Measurements from ENCODE around the gene IL1B. TPM values are rescaled to one million over a fixed set of nuclear protein-coding genes. Genes with fewer than 3 reads are reported as not detected.

IL1B gene
- total RNA-seq, 2 experiments from 2014 or later, result not detected

DNA sequence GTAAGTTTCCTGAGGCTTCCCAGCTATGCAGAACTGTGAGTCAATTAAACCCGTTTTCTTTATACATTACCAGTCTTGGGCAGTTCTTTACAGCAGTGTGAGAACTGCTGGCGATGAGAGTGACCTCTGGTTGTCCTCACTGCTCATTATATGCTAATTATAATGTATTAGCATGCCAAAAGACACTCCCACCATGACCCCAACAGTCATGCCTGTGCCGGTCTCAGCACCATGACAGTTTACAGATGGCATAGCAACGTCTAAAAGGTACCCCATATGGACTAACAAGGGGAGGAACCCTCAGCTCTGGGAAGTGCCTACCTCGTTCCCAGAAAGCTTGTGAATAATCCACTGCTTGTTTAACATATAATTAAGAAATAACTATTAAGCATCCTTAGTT lies 44.2 kb downstream of the IL1B start:
- intact Hi-C loops (cut with micrococcal nuclease; ENCODE audit: unreplicated experiment), result no loop called here
- H3K9me2 ChIP-seq (ENCODE audit: insufficient read depth, low read length), result no peaks in the 10 kb centered on the region
- ChIA-PET CTCF (ENCODE audit: unreplicated experiment) (no interaction called here), POLR2A (no interaction called here)
- no peaks in the 10 kb centered on the region for H3K36me3 ChIP-seq (ENCODE audit: insufficient read depth, low read length)
- H2AFZ ChIP-seq (ENCODE audit: low read length), result no peak overlapping the region
- no peaks in the 10 kb centered on the region for H3K9me3 ChIP-seq (ENCODE audit: low read length)
- no peaks in the 10 kb centered on the region for H4K20me1 ChIP-seq (ENCODE audit: insufficient read depth, low read length)
- DNase-seq (ENCODE audit: low spot score), result no peak
- H3K4me3 ChIP-seq (ENCODE audit: low read depth, low read length, poor library complexity, severe bottlenecking), result no peak overlapping the region
- BruUV-seq (replicated peaks), result no TSS peak
- H3K4me1 ChIP-seq (ENCODE audit: insufficient read depth, low read length, poor library complexity, severe bottlenecking), result peaks cover 14% of the 10 kb centered on the region
- no peak overlapping the region for H3K4me2 ChIP-seq (ENCODE audit: low read length)
- no peaks in the 10 kb centered on the region for H3K79me2 ChIP-seq (ENCODE audit: insufficient read depth, low read depth, low read length)
- no peak overlapping the region for H3K27ac ChIP-seq (ENCODE audit: low read depth, low read length, poor library complexity, severe bottlenecking)
- TF ChIP-seq EZH2phosphoT487 (IDR thresholded peaks at IDR 0.05; ENCODE audit: borderline replicate concordance, low read depth, low read length), result no peak
- TF ChIP-seq CTCF (conservative IDR thresholded peaks at IDR 0.05; ENCODE audit: low read length), result no peak

DNA sequence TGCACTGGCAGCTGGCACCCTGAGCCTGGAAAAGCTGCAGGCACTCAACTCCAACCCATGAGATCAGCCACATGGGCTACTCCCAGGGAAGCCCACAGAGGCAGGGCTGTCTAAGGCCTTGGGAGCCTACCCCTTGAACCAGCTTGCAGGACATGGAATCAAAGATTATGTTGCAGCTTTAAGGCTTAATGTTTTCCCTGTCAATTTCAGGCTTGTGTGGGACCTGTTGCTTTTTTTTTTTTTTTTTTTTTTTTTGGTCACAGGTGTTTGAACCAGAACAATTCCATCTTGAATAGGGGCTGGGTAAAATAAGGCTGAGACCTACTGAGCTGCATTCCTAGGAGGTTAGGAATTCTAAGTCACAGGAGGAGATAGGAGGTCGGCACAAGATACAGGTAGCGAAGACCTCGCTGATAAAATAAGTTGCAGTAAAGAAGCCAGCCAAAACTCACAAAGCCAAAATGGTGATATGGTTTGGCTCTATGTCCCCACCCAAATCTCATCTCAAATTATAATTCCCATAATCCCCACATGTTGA lies 44.8 kb downstream of the IL1B start:
- H3K36me3 ChIP-seq (ENCODE audit: insufficient read depth, low read length), result no peaks in the 10 kb centered on the region
- H3K4me1 ChIP-seq (ENCODE audit: insufficient read depth, low read length, poor library complexity, severe bottlenecking), result peaks cover 14% of the 10 kb centered on the region
- TF ChIP-seq EZH2phosphoT487 (IDR thresholded peaks at IDR 0.05; ENCODE audit: borderline replicate concordance, low read depth, low read length) (no peak), CTCF (conservative IDR thresholded peaks at IDR 0.05; ENCODE audit: low read length) (no peak)
- ChIA-PET CTCF (ENCODE audit: unreplicated experiment) (no interaction called here), POLR2A (interaction anchor here (0.7 kb wide), 1 partner anchor 309 kb away, joined by 4 read pairs; no protein-coding TSS in a partner anchor)
- intact Hi-C loops (cut with micrococcal nuclease; ENCODE audit: unreplicated experiment), result no loop called here
- BruUV-seq (replicated peaks), result no TSS peak
- no peaks in the 10 kb centered on the region for H3K9me2 ChIP-seq (ENCODE audit: insufficient read depth, low read length)
- H3K79me2 ChIP-seq (ENCODE audit: insufficient read depth, low read depth, low read length), result no peaks in the 10 kb centered on the region
- no peak overlapping the region for H2AFZ ChIP-seq (ENCODE audit: low read length)
- DNase-seq (ENCODE audit: low spot score), result no peak
- H3K4me3 ChIP-seq (ENCODE audit: low read depth, low read length, poor library complexity, severe bottlenecking), result no peak overlapping the region
- H3K4me2 ChIP-seq (ENCODE audit: low read length), result no peak overlapping the region
- no peaks in the 10 kb centered on the region for H4K20me1 ChIP-seq (ENCODE audit: insufficient read depth, low read length)
- no peak overlapping the region for H3K27ac ChIP-seq (ENCODE audit: low read depth, low read length, poor library complexity, severe bottlenecking)
- no peaks in the 10 kb centered on the region for H3K9me3 ChIP-seq (ENCODE audit: low read length)

DNA sequence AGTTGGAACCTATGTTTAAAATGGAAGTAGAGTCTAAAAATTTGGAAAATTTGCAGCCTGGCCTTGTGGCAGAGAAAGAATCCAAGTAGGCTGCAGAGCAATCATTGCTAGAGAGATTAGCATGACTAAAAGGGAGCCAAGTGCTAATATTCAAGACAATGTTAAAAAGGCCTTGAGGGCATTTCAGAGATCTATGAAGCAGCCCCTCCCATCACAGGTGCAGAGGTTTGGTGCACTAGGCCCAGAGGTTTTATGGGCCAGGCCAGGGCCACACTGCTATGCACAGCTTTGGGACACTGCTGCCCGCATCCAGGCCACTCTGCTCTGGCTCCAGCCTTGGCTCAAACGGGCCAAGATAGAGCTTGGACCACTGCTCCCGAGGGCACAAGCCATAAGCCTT lies 45.6 kb downstream of the IL1B start:
- no peak overlapping the region for H3K4me2 ChIP-seq (ENCODE audit: low read length)
- no peaks in the 10 kb centered on the region for H3K36me3 ChIP-seq (ENCODE audit: insufficient read depth, low read length)
- H3K4me3 ChIP-seq (ENCODE audit: low read depth, low read length, poor library complexity, severe bottlenecking), result no peak overlapping the region
- no TSS peak for BruUV-seq (replicated peaks)
- POLR2A ChIA-PET, result interaction anchor here (0.6 to 0.7 kb wide), 3 partner anchors 70 to 311 kb away, joined by 3 to 4 read pairs (median 4); partner anchors contain the start of gene NT5DC4
- no peaks in the 10 kb centered on the region for H3K9me2 ChIP-seq (ENCODE audit: insufficient read depth, low read length)
- CTCF ChIA-PET (ENCODE audit: unreplicated experiment), result no interaction called here
- H3K79me2 ChIP-seq (ENCODE audit: insufficient read depth, low read depth, low read length), result no peaks in the 10 kb centered on the region
- H4K20me1 ChIP-seq (ENCODE audit: insufficient read depth, low read length), result no peaks in the 10 kb centered on the region
- no peak overlapping the region for H2AFZ ChIP-seq (ENCODE audit: low read length)
- H3K4me1 ChIP-seq (ENCODE audit: insufficient read depth, low read length, poor library complexity, severe bottlenecking), result peaks cover 14% of the 10 kb centered on the region
- no peak overlapping the region for H3K27ac ChIP-seq (ENCODE audit: low read depth, low read length, poor library complexity, severe bottlenecking)
- DNase-seq (ENCODE audit: low spot score), result no peak
- H3K9me3 ChIP-seq (ENCODE audit: low read length), result no peaks in the 10 kb centered on the region
- intact Hi-C loops (cut with micrococcal nuclease; ENCODE audit: unreplicated experiment), result no loop called here
- TF ChIP-seq EZH2phosphoT487 (IDR thresholded peaks at IDR 0.05; ENCODE audit: borderline replicate concordance, low read depth, low read length) (no peak), CTCF (conservative IDR thresholded peaks at IDR 0.05; ENCODE audit: low read length) (no peak)
